Activated CD8-positive, alpha-beta T cell treated with anti-CD3 and anti-CD28 coated beads, Interleukin-2, amount 10 ng/mL, durations not matched to agents 7 days and 5 days (primary cell): ENCODE data around the gene PRCD. TPM values are rescaled to one million over a fixed set of nuclear protein-coding genes. Genes with fewer than 3 reads are reported as not detected.

Experiments used
- ATAC-seq: fragments of 150-1000 bp; cut with Tn5 transposase; one replicate; pipeline ENCODE4 v1.10.0; 2021; ENCODE audit warnings: moderate library complexity
- CTCF ChIA-PET: fragments of 350-600 bp; sonication (Branson Sonifier 250); formaldehyde crosslinking; loops from one replicate; lab custom pipeline; 2021; ENCODE audit warnings: antibody characterized with exemption; lab: Charles Lee
- POLR2A ChIA-PET: fragments of 350-600 bp; sonication (Branson Sonifier 250); formaldehyde crosslinking; loops from one replicate; lab custom pipeline; 2021; ENCODE audit warnings: antibody characterized with exemption; lab: Charles Lee
- DNase-seq: peaks from one replicate; pipeline ENCODE4 v3.0.0-alpha.2; 2020
- H3K27ac Mint-ChIP-seq: one replicate; pipeline ENCODE4 v1.8.0; 2021; ENCODE audit warnings: mild to moderate bottlenecking, mixed read lengths
- H3K27me3 Mint-ChIP-seq: one replicate; pipeline ENCODE4 v1.8.0; 2021; ENCODE audit warnings: low read depth, mixed read lengths
- H3K36me3 Mint-ChIP-seq: one replicate; pipeline ENCODE4 v1.8.0; 2021; ENCODE audit warnings: low read depth, mixed read lengths
- H3K4me1 Mint-ChIP-seq: one replicate; pipeline ENCODE4 v1.8.0; 2021; ENCODE audit warnings: low read depth, mixed read lengths
- H3K4me3 Mint-ChIP-seq: one replicate; pipeline ENCODE4 v1.8.0; 2021; ENCODE audit warnings: mild to moderate bottlenecking, mixed read lengths
- H3K9me3 Mint-ChIP-seq: one replicate; pipeline ENCODE4 v1.8.0; 2022; ENCODE audit warnings: mixed read lengths; ENCODE audit not compliant: insufficient read depth
- total RNA-seq, 2 experiments: library from RNA; stranded (reverse); gene quantifications; one replicate each; pipeline ENCODE4 v1.2.3, GENCODE V29; 2021

Gene PRCD
- total RNA-seq, 2 experiments from 2014 or later: not detected

- Mint-ChIP-seq H3K4me1 (peaks cover 14% of the 10 kb centered on the region), H3K27ac (no peak overlapping the region), H3K36me3 (no peaks in the 10 kb centered on the region), H3K9me3 (no peaks in the 10 kb centered on the region), H3K27me3 (peaks cover 26% of the 10 kb centered on the region), H3K4me3 (no peak overlapping the region)
- CTCF ChIA-PET: interaction anchor here (1.1 to 5.6 kb wide), 5 partner anchors 9 to 80 kb away, joined by 3 to 88 read pairs (median 7); no protein-coding TSS in a partner anchor
- POLR2A ChIA-PET: no interaction called here
- DNase-seq (no peak), ATAC-seq (no peak)
These were observed 3.6 kb downstream of the PRCD start for GRCh38 chr17:76543482-76543825.

GRCh38 chr17:76543826-76544545 lies 4.1 kb downstream of the PRCD start:
- Mint-ChIP-seq H3K36me3 (no peaks in the 10 kb centered on the region), H3K4me3 (no peak overlapping the region), H3K27me3 (peaks cover 21% of the 10 kb centered on the region), H3K9me3 (no peaks in the 10 kb centered on the region), H3K4me1 (peaks cover 12% of the 10 kb centered on the region), H3K27ac (no peak overlapping the region)
- DNase-seq (no peak), ATAC-seq (no peak)
- ChIA-PET POLR2A (interaction anchor here (0.6 kb wide), 1 partner anchor 9 kb away, joined by 4 read pairs; no protein-coding TSS in a partner anchor), CTCF (interaction anchor here (0.6 to 5.6 kb wide), 5 partner anchors 8 to 1816 kb away, joined by 3 to 88 read pairs (median 7); no protein-coding TSS in a partner anchor)

- H3K4me1 Mint-ChIP-seq: peaks cover 12% of the 10 kb centered on the region
- CTCF ChIA-PET: interaction anchor here (0.6 to 5.6 kb wide), 8 partner anchors 9 to 1816 kb away, joined by 3 to 88 read pairs (median 12); no protein-coding TSS in a partner anchor
- no peak for DNase-seq
- no peaks in the 10 kb centered on the region for H3K9me3 Mint-ChIP-seq
- no peaks in the 10 kb centered on the region for H3K36me3 Mint-ChIP-seq
- H3K27me3 Mint-ChIP-seq: peaks cover 13% of the 10 kb centered on the region
- no peak for ATAC-seq
- no peak overlapping the region for H3K27ac Mint-ChIP-seq
- POLR2A ChIA-PET: interaction anchor here (0.6 kb wide), 1 partner anchor 10 kb away, joined by 4 read pairs; no protein-coding TSS in a partner anchor
- H3K4me3 Mint-ChIP-seq: no peak overlapping the region
These were observed 4.9 kb downstream of the PRCD start for GRCh38 chr17:76544546-76545365.

- CTCF ChIA-PET: interaction anchor here (0.7 to 5.6 kb wide), 13 partner anchors 10 to 538 kb away, joined by 3 to 88 read pairs (median 7); partner anchors contain the start of gene AANAT
- ATAC-seq (no peak), DNase-seq (no peak)
- Mint-ChIP-seq H3K4me1 (peaks cover 16% of the 10 kb centered on the region), H3K27ac (no peak overlapping the region), H3K27me3 (peaks cover 8% of the 10 kb centered on the region), H3K9me3 (no peaks in the 10 kb centered on the region), H3K36me3 (no peaks in the 10 kb centered on the region), H3K4me3 (no peak overlapping the region)
- POLR2A ChIA-PET: interaction anchor here (0.9 to 1.6 kb wide), 3 partner anchors 11 to 22 kb away, joined by 3 to 8 read pairs (median 6); no protein-coding TSS in a partner anchor
These were observed 6.2 kb downstream of the PRCD start for GRCh38 chr17:76545918-76546555.

- no peak for DNase-seq
- no peaks in the 10 kb centered on the region for H3K9me3 Mint-ChIP-seq
- CTCF ChIA-PET: interaction anchor here (0.7 to 5.6 kb wide), 15 partner anchors 10 to 538 kb away, joined by 3 to 88 read pairs (median 5); partner anchors contain the start of gene AANAT
- ATAC-seq: no peak
- no peak overlapping the region for H3K27ac Mint-ChIP-seq
- peaks cover 8% of the 10 kb centered on the region for H3K27me3 Mint-ChIP-seq
- H3K4me1 Mint-ChIP-seq: peaks cover 19% of the 10 kb centered on the region
- POLR2A ChIA-PET: interaction anchor here (0.9 to 1.6 kb wide), 3 partner anchors 10 to 22 kb away, joined by 3 to 8 read pairs (median 6); no protein-coding TSS in a partner anchor
- no peaks in the 10 kb centered on the region for H3K36me3 Mint-ChIP-seq
- H3K4me3 Mint-ChIP-seq: no peak overlapping the region
These were observed 6.8 kb downstream of the PRCD start for GRCh38 chr17:76546556-76547182.

- ChIA-PET POLR2A (interaction anchor here (0.9 kb wide), 1 partner anchor 23 kb away, joined by 3 read pairs; no protein-coding TSS in a partner anchor), CTCF (interaction anchor here (0.7 to 5.6 kb wide), 15 partner anchors 10 to 539 kb away, joined by 3 to 88 read pairs (median 5); partner anchors contain the start of gene AANAT)
- Mint-ChIP-seq H3K27ac (no peak overlapping the region), H3K4me1 (peaks cover 21% of the 10 kb centered on the region), H3K9me3 (no peaks in the 10 kb centered on the region), H3K4me3 (no peak overlapping the region), H3K36me3 (no peaks in the 10 kb centered on the region), H3K27me3 (peaks cover 8% of the 10 kb centered on the region)
- DNase-seq (peak; percentile 80), ATAC-seq (peak; percentile 95)
These were observed 7.4 kb downstream of the PRCD start for GRCh38 chr17:76547183-76547641.

- no peaks in the 10 kb centered on the region for H3K9me3 Mint-ChIP-seq
- H3K27me3 Mint-ChIP-seq: peaks cover 5% of the 10 kb centered on the region
- ATAC-seq (no peak), DNase-seq (no peak)
- ChIA-PET POLR2A (no interaction called here), CTCF (interaction anchor here (1.2 to 5.6 kb wide), 7 partner anchors 9 to 134 kb away, joined by 5 to 88 read pairs (median 14); partner anchors contain the start of gene AANAT)
- no peak overlapping the region for H3K4me3 Mint-ChIP-seq
- H3K36me3 Mint-ChIP-seq: no peaks in the 10 kb centered on the region
- no peak overlapping the region for H3K27ac Mint-ChIP-seq
- H3K4me1 Mint-ChIP-seq: peaks cover 21% of the 10 kb centered on the region
These were observed 7.9 kb downstream of the PRCD start for GRCh38 chr17:76547642-76548202.

GRCh38 chr17:76548378-76549214 lies 8.8 kb downstream of the PRCD start:
- peaks cover 3% of the 10 kb centered on the region for H3K27me3 Mint-ChIP-seq
- H3K27ac Mint-ChIP-seq: no peak overlapping the region
- no peaks in the 10 kb centered on the region for H3K36me3 Mint-ChIP-seq
- no peak overlapping the region for H3K4me3 Mint-ChIP-seq
- ChIA-PET CTCF (interaction anchor here (0.9 to 1.9 kb wide), 5 partner anchors 14 to 133 kb away, joined by 3 to 14 read pairs (median 4); no protein-coding TSS in a partner anchor), POLR2A (no interaction called here)
- ATAC-seq: no peak
- DNase-seq: no peak
- peaks cover 21% of the 10 kb centered on the region for H3K4me1 Mint-ChIP-seq
- no peaks in the 10 kb centered on the region for H3K9me3 Mint-ChIP-seq

- no peak overlapping the region for H3K27ac Mint-ChIP-seq
- ChIA-PET CTCF (interaction anchor here (0.9 to 1.9 kb wide), 5 partner anchors 13 to 133 kb away, joined by 3 to 14 read pairs (median 4); no protein-coding TSS in a partner anchor), POLR2A (no interaction called here)
- no peak overlapping the region for H3K4me3 Mint-ChIP-seq
- no peaks in the 10 kb centered on the region for H3K27me3 Mint-ChIP-seq
- H3K9me3 Mint-ChIP-seq: no peaks in the 10 kb centered on the region
- peaks cover 16% of the 10 kb centered on the region for H3K4me1 Mint-ChIP-seq
- no peak for ATAC-seq
- no peak for DNase-seq
- H3K36me3 Mint-ChIP-seq: no peaks in the 10 kb centered on the region
These were observed 9.3 kb downstream of the PRCD start for GRCh38 chr17:76549215-76549518.

GRCh38 chr17:76549539-76549938 lies 9.7 kb downstream of the PRCD start:
- no peak for ATAC-seq

More at GRCh38 chr17:76549539-76549938, 9.7 kb downstream of the PRCD start:
- no peak for DNase-seq
- Mint-ChIP-seq H3K9me3 (no peaks in the 10 kb centered on the region), H3K27me3 (no peaks in the 10 kb centered on the region), H3K4me1 (peaks cover 13% of the 10 kb centered on the region), H3K27ac (no peak overlapping the region), H3K36me3 (no peaks in the 10 kb centered on the region), H3K4me3 (no peak overlapping the region)
- ChIA-PET CTCF (interaction anchor here (0.9 to 1.9 kb wide), 5 partner anchors 13 to 132 kb away, joined by 3 to 14 read pairs (median 4); no protein-coding TSS in a partner anchor), POLR2A (no interaction called here)
